Right lobe of liver (tissue), 4 donors: ENCODE results near the gene PDLIM5.

Experiments
- POLR2A ChIP-seq: fragments of 450-650 bp; IDR thresholded peaks from one replicate; pipeline ENCODE4 v1.6.1; 2017; ENCODE audit warnings: antibody characterized with exemption, mild to moderate bottlenecking
- TF ChIP-seq, protein P1 (sequence below), 4 donors: fragments of 200-600 bp in 3 of 4; fragments of 450-650 bp in 1 of 4; IDR thresholded peaks; one replicate each; pipeline versions ENCODE4 v1.5.1 to v1.8.0; 2016 to 2022; ENCODE audit warnings: antibody characterized with exemption in 4 of 4, mild to moderate bottlenecking in 2 of 4
- donor health status: DM: no; HTN: no; CAD: no.
- donor health status: DM: no; HTN: no; CAD: no.
- donor health status: DM: no; HTN: yes; CAD: no.

DNA sequence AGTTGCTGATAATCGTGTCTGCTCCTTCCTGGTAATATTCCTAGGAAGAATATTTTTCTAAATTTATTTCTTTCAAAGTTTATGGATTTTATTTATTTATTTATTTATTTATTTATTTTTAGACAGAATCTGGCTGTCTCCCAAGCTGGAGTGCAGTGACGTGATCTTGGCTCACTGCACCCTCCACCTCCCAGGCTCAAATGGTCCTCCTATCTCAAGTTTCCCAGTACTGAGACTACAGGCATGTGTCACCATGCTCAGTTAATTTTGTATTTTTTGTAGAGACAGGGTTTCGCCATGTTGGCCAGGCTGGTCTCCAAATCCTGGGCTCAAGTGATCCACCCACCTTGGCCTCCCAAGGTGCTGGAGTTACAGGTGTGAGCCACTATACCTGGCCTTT is 48.9 kb downstream of the PDLIM5 start:
- TF ChIP-seq, protein P1, sequence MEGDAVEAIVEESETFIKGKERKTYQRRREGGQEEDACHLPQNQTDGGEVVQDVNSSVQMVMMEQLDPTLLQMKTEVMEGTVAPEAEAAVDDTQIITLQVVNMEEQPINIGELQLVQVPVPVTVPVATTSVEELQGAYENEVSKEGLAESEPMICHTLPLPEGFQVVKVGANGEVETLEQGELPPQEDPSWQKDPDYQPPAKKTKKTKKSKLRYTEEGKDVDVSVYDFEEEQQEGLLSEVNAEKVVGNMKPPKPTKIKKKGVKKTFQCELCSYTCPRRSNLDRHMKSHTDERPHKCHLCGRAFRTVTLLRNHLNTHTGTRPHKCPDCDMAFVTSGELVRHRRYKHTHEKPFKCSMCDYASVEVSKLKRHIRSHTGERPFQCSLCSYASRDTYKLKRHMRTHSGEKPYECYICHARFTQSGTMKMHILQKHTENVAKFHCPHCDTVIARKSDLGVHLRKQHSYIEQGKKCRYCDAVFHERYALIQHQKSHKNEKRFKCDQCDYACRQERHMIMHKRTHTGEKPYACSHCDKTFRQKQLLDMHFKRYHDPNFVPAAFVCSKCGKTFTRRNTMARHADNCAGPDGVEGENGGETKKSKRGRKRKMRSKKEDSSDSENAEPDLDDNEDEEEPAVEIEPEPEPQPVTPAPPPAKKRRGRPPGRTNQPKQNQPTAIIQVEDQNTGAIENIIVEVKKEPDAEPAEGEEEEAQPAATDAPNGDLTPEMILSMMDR (IDR thresholded peaks at IDR 0.05) = no peak
- TF ChIP-seq POLR2A = no peak
